Trophoblast cell (in vitro differentiated cells and primary cell): ENCODE measurements around the gene P2RY11.
A peak's percentile ranks its signal among the peaks of the same experiment; 100 is the strongest.

Experiments used
- DNase-seq, 2 donors: peaks; one replicate each; pipeline ENCODE4 v3.0.0-alpha.2; 2016
- H2AFZ ChIP-seq: 2 replicates; pipeline ENCODE4 v1.6.1; 2013; ENCODE audit warnings: low read length, moderate library complexity, mild to moderate bottlenecking; ENCODE audit not compliant: insufficient read depth, poor library complexity
- H2AK5ac ChIP-seq: 2 replicates; pipeline ENCODE4 v1.6.1; 2013; ENCODE audit warnings: mild to moderate bottlenecking, low read length
- H2BK120ac ChIP-seq: 2 replicates; pipeline ENCODE4 v1.6.1; 2013; ENCODE audit warnings: low read length, mild to moderate bottlenecking, moderate library complexity; ENCODE audit not compliant: insufficient read depth, poor library complexity
- H2BK12ac ChIP-seq: 2 replicates; pipeline ENCODE4 v1.6.1; 2013; ENCODE audit warnings: mild to moderate bottlenecking, low read length, moderate library complexity
- H2BK5ac ChIP-seq: 2 replicates; pipeline ENCODE4 v1.6.1; 2013; ENCODE audit warnings: low read length, low read depth, moderate library complexity, mild to moderate bottlenecking; ENCODE audit not compliant: poor library complexity
- H3K14ac ChIP-seq: 2 replicates; pipeline ENCODE4 v1.6.1; 2013; ENCODE audit warnings: mild to moderate bottlenecking, low read length
- H3K18ac ChIP-seq: 2 replicates; pipeline ENCODE4 v1.6.1; 2013; ENCODE audit warnings: mild to moderate bottlenecking, low read length
- H3K23ac ChIP-seq: 2 replicates; pipeline ENCODE4 v1.6.1; 2013; ENCODE audit warnings: low read length
- H3K27ac ChIP-seq: 2 replicates; pipeline ENCODE4 v1.5.1; 2013; ENCODE audit warnings: low read depth, mild to moderate bottlenecking, inconsistent platforms, low read length, moderate library complexity
- H3K27me3 ChIP-seq: 2 replicates; pipeline ENCODE4 v1.6.1; 2013; ENCODE audit warnings: inconsistent platforms, mild to moderate bottlenecking, low read length, moderate library complexity; ENCODE audit not compliant: insufficient read depth
- H3K36me3 ChIP-seq, 2 experiments: 1 replicate in 1 of 2; 2 replicates in 1 of 2; pipeline ENCODE4 v1.6.1; 2013; ENCODE audit warnings: low read length in 2 of 2, mild to moderate bottlenecking in 2 of 2, moderate library complexity in 1 of 2; ENCODE audit not compliant: insufficient read depth in 2 of 2, control insufficient read depth in 1 of 2
- H3K4ac ChIP-seq: 2 replicates; pipeline ENCODE4 v1.6.1; 2013; ENCODE audit warnings: low read depth, mild to moderate bottlenecking, low read length, moderate library complexity
- H3K4me1 ChIP-seq, 2 experiments: 1 replicate in 1 of 2; 2 replicates in 1 of 2; pipeline ENCODE4 v1.6.1; 2013; ENCODE audit warnings: low read length in 2 of 2, mild to moderate bottlenecking in 2 of 2, moderate library complexity in 1 of 2; ENCODE audit not compliant: insufficient read depth in 2 of 2, control insufficient read depth in 1 of 2
- H3K4me2 ChIP-seq: 2 replicates; pipeline ENCODE4 v1.6.1; 2013; ENCODE audit warnings: inconsistent platforms, mild to moderate bottlenecking, low read length, moderate library complexity
- H3K4me3 ChIP-seq: 2 replicates; pipeline ENCODE4 v1.5.1; 2013; ENCODE audit warnings: mild to moderate bottlenecking, low read depth, low read length, inconsistent platforms
- H3K79me1 ChIP-seq: one replicate; pipeline ENCODE4 v1.6.1; 2013; ENCODE audit warnings: low read length
- H3K79me2 ChIP-seq: 2 replicates; pipeline ENCODE4 v1.6.1; 2013; ENCODE audit warnings: low read length, mild to moderate bottlenecking; ENCODE audit not compliant: control insufficient read depth, insufficient read depth, poor library complexity
- H3K9ac ChIP-seq: 2 replicates; pipeline ENCODE4 v1.6.1; 2013; ENCODE audit warnings: mild to moderate bottlenecking, low read length
- H3K9me3 ChIP-seq: 2 replicates; pipeline ENCODE4 v1.6.1; 2013; ENCODE audit warnings: low read depth, mild to moderate bottlenecking, control low read depth, inconsistent platforms, low read length; ENCODE audit not compliant: insufficient read depth
- H4K12ac ChIP-seq: 2 replicates; pipeline ENCODE4 v1.6.1; 2013; ENCODE audit warnings: low read depth, mild to moderate bottlenecking, low read length, moderate library complexity
- H4K8ac ChIP-seq: 2 replicates; pipeline ENCODE4 v1.6.1; 2013; ENCODE audit warnings: low read depth, mild to moderate bottlenecking, low read length, moderate library complexity
- H4K91ac ChIP-seq: one replicate; pipeline ENCODE4 v1.6.1; 2013; ENCODE audit warnings: low read depth, mild to moderate bottlenecking, low read length, moderate library complexity
- WGBS: extraction: QIAGEN DNeasy Blood & Tissue Kit; methylation state at CpG from one replicate; pipeline ENCODE4 v1.1.7; 2013; ENCODE audit warnings: missing lambda C conversion rate; ENCODE audit not compliant: insufficient read length, insufficient coverage; ENCODE audit errors: extremely low coverage; 5-methylcytosine and 5-hydroxymethylcytosine counted together

P2RY11 gene

GRCh38 chr19:10106100-10106936 is 5.2 kb upstream of the P2RY11 start, which contains the start of gene PPAN:
Gene PPAN, plus strand, starts transcription at chr19:10106362. Its CDS starts 33 bp downstream, at chr19:10106395.
- H3K4me2 ChIP-seq = peak within 1 kb of the TSS; percentile 72
- peak within 1 kb of the TSS; percentile 67 for H2BK120ac ChIP-seq
- H3K9me3 ChIP-seq = no peaks in the 10 kb centered on the region
- H3K27ac ChIP-seq = no peak within 1 kb of the TSS
- peak within 1 kb of the TSS; percentile 93 for H3K9ac ChIP-seq
- peak within 1 kb of the TSS; percentile 87 for H3K14ac ChIP-seq
- peak within 1 kb of the TSS; percentile 98 for H4K8ac ChIP-seq
- no CpG with 5 or more reads among the region's 71 CpGs for WGBS
- H2AK5ac ChIP-seq = peak within 1 kb of the TSS; percentile 85
- peak within 1 kb of the TSS; percentile 88 for H3K18ac ChIP-seq
- DNase-seq = peak; percentile 99
- peak within 1 kb of the TSS; percentile 88 for H3K4me3 ChIP-seq
- peaks cover 3% of the 10 kb centered on the region for H3K79me1 ChIP-seq
- peaks cover 0 to 10% of the 10 kb centered on the region in 2 experiments for H3K4me1 ChIP-seq
- H3K4ac ChIP-seq = peak within 1 kb of the TSS; percentile 90
- H4K91ac ChIP-seq = peak within 1 kb of the TSS; percentile 90
- no peaks in the 10 kb centered on the region for H3K27me3 ChIP-seq
- peaks cover 9% of the 10 kb centered on the region for H3K79me2 ChIP-seq
- H2AFZ ChIP-seq = peak within 1 kb of the TSS; percentile 84
- peaks cover 33 to 36% of the 10 kb centered on the region in 2 experiments for H3K36me3 ChIP-seq
- H2BK12ac ChIP-seq = no peak within 1 kb of the TSS
- H2BK5ac ChIP-seq = peak within 1 kb of the TSS; percentile 76
- peak within 1 kb of the TSS; percentile 64 for H4K12ac ChIP-seq
- no peak within 1 kb of the TSS for H3K23ac ChIP-seq

GRCh38 chr19:10107254-10107653 is 4.2 kb upstream of the P2RY11 start:
- H4K8ac ChIP-seq = peak overlapping the region; percentile 76
- H3K4me2 ChIP-seq = peak overlapping the region; percentile 72
- H3K27me3 ChIP-seq = no peaks in the 10 kb centered on the region
- no peak overlapping the region for H2AFZ ChIP-seq
- H3K79me2 ChIP-seq = peaks cover 9% of the 10 kb centered on the region
- peaks cover 35 to 42% of the 10 kb centered on the region in 2 experiments for H3K36me3 ChIP-seq
- no peak overlapping the region for H2BK12ac ChIP-seq
- peaks cover 0 to 11% of the 10 kb centered on the region in 2 experiments for H3K4me1 ChIP-seq
- H2BK5ac ChIP-seq = no peak overlapping the region
- no peak overlapping the region for H4K91ac ChIP-seq
- H3K18ac ChIP-seq = no peak overlapping the region
- H3K14ac ChIP-seq = no peak overlapping the region
- H3K4ac ChIP-seq = peak overlapping the region; percentile 90
- H3K79me1 ChIP-seq = peaks cover 3% of the 10 kb centered on the region
- H3K4me3 ChIP-seq = no peak overlapping the region
- no peak overlapping the region for H4K12ac ChIP-seq
- no peak overlapping the region for H3K27ac ChIP-seq
- no peak overlapping the region for H3K23ac ChIP-seq
- DNase-seq = no peak
- H2AK5ac ChIP-seq = no peak overlapping the region
- no peaks in the 10 kb centered on the region for H3K9me3 ChIP-seq
- H2BK120ac ChIP-seq = no peak overlapping the region
- WGBS = no CpG with 5 or more reads among the region's 10 CpGs
- H3K9ac ChIP-seq = peak overlapping the region; percentile 57

GRCh38 chr19:10107817-10108367 is 3.6 kb upstream of the P2RY11 start:
- no peak for DNase-seq
- WGBS = no CpG with 5 or more reads among the region's 14 CpGs

DNA sequence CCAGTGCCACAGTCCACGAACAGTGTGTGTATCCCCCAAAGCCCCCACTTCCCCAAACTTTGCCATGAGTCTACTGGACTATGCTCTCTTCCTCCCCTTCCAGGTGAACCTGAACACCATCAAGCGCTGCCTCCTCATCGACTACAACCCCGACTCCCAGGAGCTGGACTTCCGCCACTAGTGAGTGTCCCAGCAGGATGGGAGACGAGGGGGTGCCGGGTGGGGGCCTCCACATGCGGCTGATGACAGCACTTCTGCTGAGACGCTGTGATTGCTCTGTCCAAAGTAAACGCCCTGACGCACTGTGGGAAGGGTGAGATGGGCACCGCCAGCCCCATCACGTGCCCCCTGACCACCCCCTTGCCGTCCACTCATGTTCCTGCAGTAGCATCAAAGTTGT is 2.0 kb upstream of the P2RY11 start:
- H2AFZ ChIP-seq = no peak overlapping the region
- peaks cover 0 to 11% of the 10 kb centered on the region in 2 experiments for H3K4me1 ChIP-seq
- no peaks in the 10 kb centered on the region for H3K27me3 ChIP-seq
- H4K8ac ChIP-seq = no peak overlapping the region
- H2BK120ac ChIP-seq = no peak overlapping the region
- H2BK12ac ChIP-seq = no peak overlapping the region
- H3K27ac ChIP-seq = no peak overlapping the region
- H2BK5ac ChIP-seq = no peak overlapping the region
- no peak overlapping the region for H3K4me3 ChIP-seq
- peaks cover 9% of the 10 kb centered on the region for H3K79me2 ChIP-seq
- H4K91ac ChIP-seq = no peak overlapping the region
- no CpG with 5 or more reads among the region's 14 CpGs for WGBS
- no peak overlapping the region for H3K23ac ChIP-seq
- H4K12ac ChIP-seq = no peak overlapping the region
- no peak overlapping the region for H3K14ac ChIP-seq
- H3K4me2 ChIP-seq = no peak overlapping the region
- H3K36me3 ChIP-seq = peaks cover 38 to 52% of the 10 kb centered on the region in 2 experiments
- peaks cover 3% of the 10 kb centered on the region for H3K79me1 ChIP-seq
- DNase-seq = no peak
- H3K9ac ChIP-seq = no peak overlapping the region
- H2AK5ac ChIP-seq = no peak overlapping the region
- H3K4ac ChIP-seq = no peak overlapping the region
- no peak overlapping the region for H3K18ac ChIP-seq
- no peaks in the 10 kb centered on the region for H3K9me3 ChIP-seq

More at GRCh38 chr19:10107817-10108367, 3.6 kb upstream of the P2RY11 start:
- Histone ChIP-seq H4K91ac (no peak overlapping the region), H2BK12ac (no peak overlapping the region), H3K27me3 (no peaks in the 10 kb centered on the region), H3K36me3 (peaks cover 35 to 44% of the 10 kb centered on the region in 2 experiments), H3K4me1 (peaks cover 0 to 11% of the 10 kb centered on the region in 2 experiments), H4K12ac (no peak overlapping the region), H2BK120ac (no peak overlapping the region), H3K9ac (no peak overlapping the region), H3K27ac (no peak overlapping the region), H2AFZ (no peak overlapping the region), H2BK5ac (no peak overlapping the region), H3K4me2 (no peak overlapping the region), H2AK5ac (no peak overlapping the region), H3K4ac (no peak overlapping the region), H3K18ac (no peak overlapping the region), H3K14ac (no peak overlapping the region), H3K79me2 (peaks cover 9% of the 10 kb centered on the region), H4K8ac (no peak overlapping the region), H3K9me3 (no peaks in the 10 kb centered on the region), H3K4me3 (no peak overlapping the region), H3K79me1 (peaks cover 3% of the 10 kb centered on the region), H3K23ac (no peak overlapping the region)
